Nephron progenitor cell (in vitro differentiated cells): Measurements from ENCODE around the gene NCK2.
"Not testable (repeated sequence)": the region's sequence is repeated elsewhere in the genome, so short reads cannot be mapped to it uniquely, and the experiment has no call there.

Experiments
- DNase-seq: peaks from one replicate; pipeline ENCODE4 v3.0.0; 2021
- H3K27ac Mint-ChIP-seq: 2 replicates; pipeline ENCODE4 v1.8.0; 2021; ENCODE audit warnings: mild to moderate bottlenecking, moderate library complexity, mixed read lengths
- H3K27me3 Mint-ChIP-seq: 2 replicates; pipeline ENCODE4 v1.8.0; 2021; ENCODE audit warnings: mild to moderate bottlenecking, low read depth, mixed read lengths; ENCODE audit not compliant: poor library complexity
- H3K36me3 Mint-ChIP-seq: 2 replicates; pipeline ENCODE4 v1.8.0; 2021; ENCODE audit warnings: low read depth, mixed read lengths
- H3K4me1 Mint-ChIP-seq: 2 replicates; pipeline ENCODE4 v1.8.0; 2021; ENCODE audit warnings: mixed read lengths
- H3K4me3 Mint-ChIP-seq: 2 replicates; pipeline ENCODE4 v1.8.0; 2021; ENCODE audit warnings: mild to moderate bottlenecking, moderate library complexity, mixed read lengths
- H3K9me3 Mint-ChIP-seq: 2 replicates; pipeline ENCODE4 v1.8.0; 2021; ENCODE audit warnings: mild to moderate bottlenecking, moderate library complexity, mixed read lengths
- CTCF ChIP-seq: fragments of 200-600 bp; sonication (generic); IDR thresholded peaks from 2 replicates; pipeline ENCODE4 v1.5.0; 2021; ENCODE audit warnings: antibody characterized with exemption

NCK2 gene

GRCh38 chr2:105770149-105770548 is 25.4 kb downstream of the NCK2 start:
- no peak for TF ChIP-seq CTCF
- Mint-ChIP-seq H3K9me3 (no peaks in the 10 kb centered on the region), H3K27ac (no peak overlapping the region), H3K27me3 (no peaks in the 10 kb centered on the region), H3K4me1 (peaks cover 57% of the 10 kb centered on the region), H3K4me3 (no peak overlapping the region), H3K36me3 (peaks cover 39% of the 10 kb centered on the region)
- DNase-seq = no peak

GRCh38 chr2:105771291-105771690 is 26.6 kb downstream of the NCK2 start:
- not testable (repeated sequence) for H3K4me3 Mint-ChIP-seq, H3K27me3 Mint-ChIP-seq, H3K9me3 Mint-ChIP-seq, DNase-seq
- Mint-ChIP-seq H3K27ac (peak overlapping the region; percentile 97), H3K36me3 (peaks cover 31% of the 10 kb centered on the region), H3K4me1 (peaks cover 68% of the 10 kb centered on the region)

- H3K27ac Mint-ChIP-seq = peak overlapping the region; percentile 97
These were observed 27.1 kb downstream of the NCK2 start for GRCh38 chr2:105771836-105772235.

GRCh38 chr2:105772362-105772761 is 27.6 kb downstream of the NCK2 start:
- Mint-ChIP-seq H3K36me3 (peaks cover 21% of the 10 kb centered on the region), H3K9me3 (no peaks in the 10 kb centered on the region), H3K4me3 (no peak overlapping the region), H3K4me1 (peaks cover 75% of the 10 kb centered on the region), H3K27me3 (no peaks in the 10 kb centered on the region), H3K27ac (peak overlapping the region; percentile 60)
- no peak for TF ChIP-seq CTCF
- DNase-seq = no peak

More at GRCh38 chr2:105771836-105772235, 27.1 kb downstream of the NCK2 start:
- peak overlapping the region; percentile 42 for H3K4me3 Mint-ChIP-seq
- H3K27me3 Mint-ChIP-seq = no peaks in the 10 kb centered on the region
- H3K9me3 Mint-ChIP-seq = no peaks in the 10 kb centered on the region
- DNase-seq = no peak
- TF ChIP-seq CTCF = no peak
- H3K36me3 Mint-ChIP-seq = peaks cover 26% of the 10 kb centered on the region
- peaks cover 73% of the 10 kb centered on the region for H3K4me1 Mint-ChIP-seq

GRCh38 chr2:105773568-105773967 is 28.9 kb downstream of the NCK2 start:
- TF ChIP-seq CTCF = no peak
- DNase-seq = no peak
- no peak overlapping the region for H3K4me3 Mint-ChIP-seq
- H3K27ac Mint-ChIP-seq = peak overlapping the region; percentile 94
- H3K27me3 Mint-ChIP-seq = no peaks in the 10 kb centered on the region
- peaks cover 9% of the 10 kb centered on the region for H3K36me3 Mint-ChIP-seq
- H3K9me3 Mint-ChIP-seq = no peaks in the 10 kb centered on the region
- peaks cover 81% of the 10 kb centered on the region for H3K4me1 Mint-ChIP-seq

- Mint-ChIP-seq H3K9me3 (no peaks in the 10 kb centered on the region), H3K27me3 (peaks cover 3% of the 10 kb centered on the region), H3K27ac (peak overlapping the region; percentile 82), H3K4me1 (peaks cover 75% of the 10 kb centered on the region), H3K4me3 (no peak overlapping the region), H3K36me3 (peaks cover 9% of the 10 kb centered on the region)
- DNase-seq = no peak
- TF ChIP-seq CTCF = no peak
These were observed 30.1 kb downstream of the NCK2 start for GRCh38 chr2:105774781-105775337.
